CD4-positive, alpha-beta T cell (primary cell): ENCODE results near the gene SLC19A1. TPM values are rescaled to one million over a fixed set of nuclear protein-coding genes. Genes with fewer than 3 reads are reported as not detected.

Experiments
- ATAC-seq: fragments of 200-7000 bp; cut with Tn5 transposase; one replicate; pipeline ENCODE4 v1.10.0; 2022; ENCODE audit warnings: mild to moderate bottlenecking; ENCODE audit not compliant: poor library complexity
- CTCF ChIA-PET: fragments of 350-600 bp; sonication (Branson Sonifier 250); formaldehyde crosslinking; loops from one replicate; lab custom pipeline; 2021; ENCODE audit warnings: antibody characterized with exemption, inconsistent platforms; lab: Charles Lee
- POLR2A ChIA-PET: fragments of 350-600 bp; sonication (Branson Sonifier 250); formaldehyde crosslinking; loops from one replicate; lab custom pipeline; 2021; ENCODE audit warnings: antibody characterized with exemption, inconsistent platforms; lab: Charles Lee
- DNase-seq, 14 experiments: peaks; one replicate each; pipeline ENCODE4 v3.0.0-alpha.2; 2013 to 2020; ENCODE audit warnings: mixed read lengths in 2 of 14
- H3K27ac ChIP-seq, 2 donors: one replicate each; pipeline versions ENCODE4 v1.5.1 to v1.7.0; 2013; ENCODE audit warnings: low read length in 2 of 2, low read depth in 1 of 2, mild to moderate bottlenecking in 1 of 2
- H3K27me3 ChIP-seq, 2 experiments: 1 replicate in 1 of 2; 2 replicates in 1 of 2; pipeline versions ENCODE4 v1.6.1 to v1.7.0; 2013; ENCODE audit warnings: low read length in 2 of 2, control low read depth in 1 of 2, mild to moderate bottlenecking in 1 of 2, moderate library complexity in 1 of 2; ENCODE audit not compliant: insufficient read depth in 2 of 2, control insufficient read depth in 1 of 2
- H3K36me3 ChIP-seq: one replicate; pipeline ENCODE4 v1.6.1; 2013; ENCODE audit warnings: low read length, control low read depth; ENCODE audit not compliant: insufficient read depth
- H3K4me1 ChIP-seq: one replicate; pipeline ENCODE4 v1.6.1; 2013; ENCODE audit warnings: low read length, control low read depth; ENCODE audit not compliant: insufficient read depth
- H3K4me3 ChIP-seq: one replicate; pipeline ENCODE4 v1.5.1; 2013; ENCODE audit warnings: mild to moderate bottlenecking, low read length, moderate library complexity
- H3K9me3 ChIP-seq, 2 experiments: 1 replicate in 1 of 2; 2 replicates in 1 of 2; pipeline versions ENCODE4 v1.6.1 to v1.7.0; 2013; ENCODE audit warnings: low read length in 2 of 2, mild to moderate bottlenecking in 2 of 2, control low read depth in 1 of 2, moderate library complexity in 1 of 2; ENCODE audit not compliant: control insufficient read depth in 1 of 2, insufficient read depth in 1 of 2
- H3K27ac Mint-ChIP-seq: one replicate; pipeline ENCODE4 v1.8.0; 2020; ENCODE audit warnings: mixed read lengths
- H3K27me3 Mint-ChIP-seq: one replicate; pipeline ENCODE4 v1.8.0; 2021; ENCODE audit warnings: mixed read lengths
- H3K36me3 Mint-ChIP-seq: one replicate; pipeline ENCODE4 v1.8.0; 2021; ENCODE audit warnings: low read depth, mixed read lengths
- H3K4me1 Mint-ChIP-seq: one replicate; pipeline ENCODE4 v1.8.0; 2021; ENCODE audit warnings: low read depth, mixed read lengths
- H3K4me3 Mint-ChIP-seq: one replicate; pipeline ENCODE4 v1.8.0; 2020; ENCODE audit warnings: mild to moderate bottlenecking, mixed read lengths
- H3K9me3 Mint-ChIP-seq: one replicate; pipeline ENCODE4 v1.8.0; 2020; ENCODE audit warnings: mixed read lengths
- intact Hi-C, 2 experiments: fragments of 100-400 bp; cut with DNase I in 1 of 2; cut with micrococcal nuclease in 1 of 2; formaldehyde crosslinking; loops; one replicate each; pipeline versions ENCODE4 v1.15.1 to v1.9.0; 2023 to 2025; cut with DNase I, micrococcal nuclease
- total RNA-seq, 174 experiments: library from RNA in 2 of 174; stranded (reverse) in 2 of 174; gene quantifications; one replicate each; pipeline ENCODE4 v1.2.3 and lab custom pipeline; 2021 to 2026
- TF ChIP-seq, protein P1 (sequence below): fragments of 200-600 bp; IDR thresholded peaks from one replicate; pipeline ENCODE4 v1.8.0; 2022; ENCODE audit warnings: antibody characterized with exemption, mild to moderate bottlenecking

SLC19A1 gene
- total RNA-seq, 2 experiments from 2014 or later, result 11.5 to 12.0 TPM

DNA sequence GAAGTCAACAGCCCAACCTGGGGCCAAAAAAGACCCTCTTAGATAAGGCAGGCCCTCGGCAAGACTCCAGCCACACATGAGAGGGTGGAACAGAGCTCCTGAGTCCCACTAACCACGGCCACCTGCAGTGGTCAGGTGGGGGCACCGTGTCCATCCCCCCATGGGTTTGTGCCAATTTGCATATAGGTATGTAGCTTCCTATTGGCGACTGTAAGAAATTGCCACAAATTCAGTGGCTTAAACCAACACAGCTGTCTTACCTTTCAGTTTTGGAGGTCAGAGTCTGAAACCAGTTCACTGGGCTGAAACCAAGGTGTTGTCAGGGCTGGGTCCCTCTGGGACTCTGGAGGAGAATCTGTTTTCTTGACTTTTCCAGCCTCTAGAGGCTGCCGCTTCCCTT lies 77.9 kb downstream of the SLC19A1 start:
- H3K9me3 ChIP-seq, result peaks cover 6 to 14% of the 10 kb centered on the region in 2 experiments
- H3K4me3 Mint-ChIP-seq, result no peak overlapping the region
- peaks cover 8% of the 10 kb centered on the region for H3K9me3 Mint-ChIP-seq
- intact Hi-C loops, result no loop called here
- TF ChIP-seq, protein P1, sequence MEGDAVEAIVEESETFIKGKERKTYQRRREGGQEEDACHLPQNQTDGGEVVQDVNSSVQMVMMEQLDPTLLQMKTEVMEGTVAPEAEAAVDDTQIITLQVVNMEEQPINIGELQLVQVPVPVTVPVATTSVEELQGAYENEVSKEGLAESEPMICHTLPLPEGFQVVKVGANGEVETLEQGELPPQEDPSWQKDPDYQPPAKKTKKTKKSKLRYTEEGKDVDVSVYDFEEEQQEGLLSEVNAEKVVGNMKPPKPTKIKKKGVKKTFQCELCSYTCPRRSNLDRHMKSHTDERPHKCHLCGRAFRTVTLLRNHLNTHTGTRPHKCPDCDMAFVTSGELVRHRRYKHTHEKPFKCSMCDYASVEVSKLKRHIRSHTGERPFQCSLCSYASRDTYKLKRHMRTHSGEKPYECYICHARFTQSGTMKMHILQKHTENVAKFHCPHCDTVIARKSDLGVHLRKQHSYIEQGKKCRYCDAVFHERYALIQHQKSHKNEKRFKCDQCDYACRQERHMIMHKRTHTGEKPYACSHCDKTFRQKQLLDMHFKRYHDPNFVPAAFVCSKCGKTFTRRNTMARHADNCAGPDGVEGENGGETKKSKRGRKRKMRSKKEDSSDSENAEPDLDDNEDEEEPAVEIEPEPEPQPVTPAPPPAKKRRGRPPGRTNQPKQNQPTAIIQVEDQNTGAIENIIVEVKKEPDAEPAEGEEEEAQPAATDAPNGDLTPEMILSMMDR, result no peak
- H3K27me3 ChIP-seq, result peaks cover 0 to 2% of the 10 kb centered on the region in 2 experiments
- H3K4me1 ChIP-seq, result no peaks in the 10 kb centered on the region
- H3K36me3 ChIP-seq, result no peaks in the 10 kb centered on the region
- no peak overlapping the region for H3K27ac ChIP-seq
- DNase-seq, result no peak
- ATAC-seq, result no peak
- POLR2A ChIA-PET, result no interaction called here
- CTCF ChIA-PET, result no interaction called here
- H3K4me3 ChIP-seq, result no peak overlapping the region
- H3K36me3 Mint-ChIP-seq, result no peaks in the 10 kb centered on the region
- H3K27me3 Mint-ChIP-seq, result peaks cover 10% of the 10 kb centered on the region
- no peaks in the 10 kb centered on the region for H3K4me1 Mint-ChIP-seq
- H3K27ac Mint-ChIP-seq, result no peak overlapping the region

DNA sequence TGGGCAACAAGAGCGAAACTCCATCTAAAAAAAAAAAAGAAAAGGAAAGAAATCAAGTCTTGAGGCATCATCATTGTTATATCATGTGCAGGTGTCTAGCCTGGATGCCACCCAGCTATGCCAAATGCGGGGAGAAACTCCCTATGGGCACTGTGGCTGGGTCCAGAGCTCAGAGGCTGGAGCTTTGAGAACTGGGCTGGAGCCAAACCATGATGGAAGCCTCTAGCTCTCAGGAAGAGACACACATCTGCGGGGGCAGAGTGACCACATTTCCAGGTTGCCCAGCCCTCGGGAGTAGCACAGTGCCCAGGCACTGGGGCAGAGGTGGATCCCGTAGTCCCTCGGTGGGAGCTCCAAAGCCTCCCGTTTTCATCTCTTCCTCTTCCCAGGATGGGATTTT lies 78.4 kb downstream of the SLC19A1 start:
- Mint-ChIP-seq H3K27me3 (peaks cover 10% of the 10 kb centered on the region), H3K36me3 (no peaks in the 10 kb centered on the region), H3K4me3 (no peak overlapping the region), H3K9me3 (peaks cover 8% of the 10 kb centered on the region), H3K27ac (no peak overlapping the region), H3K4me1 (no peaks in the 10 kb centered on the region)
- peaks cover 0 to 2% of the 10 kb centered on the region in 2 experiments for H3K27me3 ChIP-seq
- H3K36me3 ChIP-seq, result no peaks in the 10 kb centered on the region
- no peak overlapping the region for H3K4me3 ChIP-seq
- no peaks in the 10 kb centered on the region for H3K4me1 ChIP-seq
- ATAC-seq, result no peak
- ChIA-PET POLR2A (no interaction called here), CTCF (no interaction called here)
- TF ChIP-seq, protein P1, result no peak
- intact Hi-C loops, result no loop called here
- DNase-seq, result no peak
- no peak overlapping the region for H3K27ac ChIP-seq
- H3K9me3 ChIP-seq, result peaks cover 6 to 14% of the 10 kb centered on the region in 2 experiments

DNA sequence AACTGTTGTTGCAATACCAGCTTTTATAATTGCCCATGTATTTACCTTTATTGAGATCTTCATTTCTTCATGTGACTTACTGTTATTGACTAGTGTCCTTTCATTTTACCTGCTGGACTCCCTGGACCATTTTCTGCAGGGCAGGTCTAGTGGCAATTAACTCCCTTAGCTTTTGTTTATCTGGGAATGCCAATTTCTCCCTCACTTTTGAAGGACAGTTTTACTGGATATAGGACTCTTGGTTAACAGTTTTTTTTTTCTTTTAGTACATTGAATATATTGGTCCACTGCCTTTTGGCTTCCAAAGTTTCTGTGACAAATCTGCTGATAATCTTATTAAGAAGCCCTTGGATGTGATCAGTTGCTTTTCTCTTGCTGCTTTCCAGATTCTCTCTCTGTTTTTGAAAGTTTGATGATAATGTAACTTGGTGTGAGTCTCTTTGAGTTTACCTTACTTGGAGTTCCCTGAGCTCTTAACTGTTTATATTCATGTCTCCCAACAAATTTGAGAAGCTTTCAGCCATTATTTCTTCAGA lies 80.4 kb downstream of the SLC19A1 start:
- TF ChIP-seq, protein P1, result no peak
- Histone ChIP-seq H3K27ac (no peak overlapping the region), H3K9me3 (peaks cover 6 to 14% of the 10 kb centered on the region in 2 experiments), H3K36me3 (no peaks in the 10 kb centered on the region), H3K27me3 (peaks cover 0 to 2% of the 10 kb centered on the region in 2 experiments), H3K4me1 (no peaks in the 10 kb centered on the region), H3K4me3 (no peak overlapping the region)
- H3K27ac Mint-ChIP-seq, result no peak overlapping the region
- ATAC-seq (no peak), DNase-seq (no peak)
- peaks cover 10% of the 10 kb centered on the region for H3K27me3 Mint-ChIP-seq
- H3K4me3 Mint-ChIP-seq, result no peak overlapping the region
- peaks cover 8% of the 10 kb centered on the region for H3K9me3 Mint-ChIP-seq
- ChIA-PET CTCF (no interaction called here), POLR2A (no interaction called here)
- intact Hi-C loops, result no loop called here
- no peaks in the 10 kb centered on the region for H3K36me3 Mint-ChIP-seq
- no peaks in the 10 kb centered on the region for H3K4me1 Mint-ChIP-seq
